Measurements from ENCODE around the gene ARHGAP20. TPM values are rescaled to one million over a fixed set of nuclear protein-coding genes. Genes with fewer than 3 reads are reported as not detected.

ARHGAP20 gene
- under 1 TPM; 0.11 to 0.14 TPM for total RNA-seq

GRCh38 chr11:110711776-110712658, at the start of gene ARHGAP20:
TSS of gene ARHGAP20 (minus strand) at chr11:110712437. CDS start at chr11:110712231, 206 bp downstream.
- DNase-seq (peak; percentile 69), ATAC-seq (ENCODE audit: low read depth) (peak; percentile 93)
- peaks cover 55% of the 10 kb centered on the region for H3K27me3 Mint-ChIP-seq
- H3K9me3 Mint-ChIP-seq: no peaks in the 10 kb centered on the region
- peaks cover 9% of the 10 kb centered on the region for H3K4me1 Mint-ChIP-seq
- H3K27ac Mint-ChIP-seq: no peak within 1 kb of the TSS
- H3K36me3 Mint-ChIP-seq: no peaks in the 10 kb centered on the region
- POLR2A ChIA-PET: no interaction called here
- peak within 1 kb of the TSS; percentile 67 for H3K4me3 Mint-ChIP-seq

- H3K4me3 Mint-ChIP-seq: no peak overlapping the region
- no peaks in the 10 kb centered on the region for H3K9me3 Mint-ChIP-seq
- DNase-seq: no peak
- H3K27me3 Mint-ChIP-seq: peaks cover 13% of the 10 kb centered on the region
- H3K4me1 Mint-ChIP-seq: no peaks in the 10 kb centered on the region
- POLR2A ChIA-PET: no interaction called here
- H3K27ac Mint-ChIP-seq: no peak overlapping the region
- H3K36me3 Mint-ChIP-seq: no peaks in the 10 kb centered on the region
- ATAC-seq (ENCODE audit: low read depth): no peak
Observed at GRCh38 chr11:110761991-110762390, 49.8 kb upstream of the ARHGAP20 start.

- DNase-seq (no peak), ATAC-seq (ENCODE audit: low read depth) (no peak)
- peaks cover 13% of the 10 kb centered on the region for H3K27me3 Mint-ChIP-seq
- H3K4me3 Mint-ChIP-seq: no peak overlapping the region
- POLR2A ChIA-PET: no interaction called here
- H3K27ac Mint-ChIP-seq: no peak overlapping the region
- no peaks in the 10 kb centered on the region for H3K4me1 Mint-ChIP-seq
- H3K36me3 Mint-ChIP-seq: no peaks in the 10 kb centered on the region
- no peaks in the 10 kb centered on the region for H3K9me3 Mint-ChIP-seq
Observed at GRCh38 chr11:110761131-110761530, 48.9 kb upstream of the ARHGAP20 start.

- peaks cover 9% of the 10 kb centered on the region for H3K27me3 Mint-ChIP-seq
- H3K4me3 Mint-ChIP-seq: no peak overlapping the region
- no peak overlapping the region for H3K27ac Mint-ChIP-seq
- H3K9me3 Mint-ChIP-seq: no peaks in the 10 kb centered on the region
- no peaks in the 10 kb centered on the region for H3K36me3 Mint-ChIP-seq
- ATAC-seq (ENCODE audit: low read depth) (no peak), DNase-seq (no peak)
- H3K4me1 Mint-ChIP-seq: no peaks in the 10 kb centered on the region
- POLR2A ChIA-PET: no interaction called here
Observed at GRCh38 chr11:110759972-110760381, 47.7 kb upstream of the ARHGAP20 start.

GRCh38 chr11:110757962-110758755, 45.9 kb upstream of the ARHGAP20 start:
- ATAC-seq (ENCODE audit: low read depth): no peak
- peaks cover 6% of the 10 kb centered on the region for H3K27me3 Mint-ChIP-seq
- H3K27ac Mint-ChIP-seq: no peak overlapping the region
- POLR2A ChIA-PET: no interaction called here
- DNase-seq: no peak
- H3K4me1 Mint-ChIP-seq: no peaks in the 10 kb centered on the region
- H3K9me3 Mint-ChIP-seq: peaks cover under 1% of the 10 kb centered on the region
- H3K4me3 Mint-ChIP-seq: no peak overlapping the region
- H3K36me3 Mint-ChIP-seq: no peaks in the 10 kb centered on the region

- peaks cover 11% of the 10 kb centered on the region for H3K27me3 Mint-ChIP-seq
- DNase-seq (no peak), ATAC-seq (ENCODE audit: low read depth) (no peak)
- no peaks in the 10 kb centered on the region for H3K4me1 Mint-ChIP-seq
- POLR2A ChIA-PET: no interaction called here
- H3K27ac Mint-ChIP-seq: no peak overlapping the region
- H3K36me3 Mint-ChIP-seq: no peaks in the 10 kb centered on the region
- peaks cover 2% of the 10 kb centered on the region for H3K9me3 Mint-ChIP-seq
- no peak overlapping the region for H3K4me3 Mint-ChIP-seq
Observed at GRCh38 chr11:110757066-110757465, 44.8 kb upstream of the ARHGAP20 start.

GRCh38 chr11:110755941-110756340, 43.7 kb upstream of the ARHGAP20 start:
- H3K36me3 Mint-ChIP-seq: no peaks in the 10 kb centered on the region
- no peaks in the 10 kb centered on the region for H3K4me1 Mint-ChIP-seq
- peaks cover 4% of the 10 kb centered on the region for H3K9me3 Mint-ChIP-seq
- no peak for ATAC-seq (ENCODE audit: low read depth)
- no peak for DNase-seq
- H3K4me3 Mint-ChIP-seq: no peak overlapping the region
- peaks cover 16% of the 10 kb centered on the region for H3K27me3 Mint-ChIP-seq
- no peak overlapping the region for H3K27ac Mint-ChIP-seq
- POLR2A ChIA-PET: no interaction called here

GRCh38 chr11:110752890-110753289, 40.7 kb upstream of the ARHGAP20 start:
- Mint-ChIP-seq H3K9me3 (peaks cover 4% of the 10 kb centered on the region), H3K27ac (no peak overlapping the region), H3K4me1 (no peaks in the 10 kb centered on the region), H3K4me3 (no peak overlapping the region), H3K27me3 (peaks cover 15% of the 10 kb centered on the region), H3K36me3 (no peaks in the 10 kb centered on the region)
- POLR2A ChIA-PET: no interaction called here
- no peak for ATAC-seq (ENCODE audit: low read depth)
- DNase-seq: no peak

- Mint-ChIP-seq H3K36me3 (no peaks in the 10 kb centered on the region), H3K4me1 (no peaks in the 10 kb centered on the region), H3K4me3 (no peak overlapping the region), H3K27ac (no peak overlapping the region), H3K27me3 (peaks cover 15% of the 10 kb centered on the region), H3K9me3 (peaks cover 7% of the 10 kb centered on the region)
- POLR2A ChIA-PET: no interaction called here
- ATAC-seq (ENCODE audit: low read depth) (no peak), DNase-seq (no peak)
Observed at GRCh38 chr11:110750100-110750499, 37.9 kb upstream of the ARHGAP20 start.

- POLR2A ChIA-PET: no interaction called here
- ATAC-seq (ENCODE audit: low read depth): no peak
- Mint-ChIP-seq H3K4me1 (no peaks in the 10 kb centered on the region), H3K9me3 (peaks cover 5% of the 10 kb centered on the region), H3K27ac (no peak overlapping the region), H3K4me3 (no peak overlapping the region), H3K27me3 (peaks cover 9% of the 10 kb centered on the region), H3K36me3 (no peaks in the 10 kb centered on the region)
- no peak for DNase-seq
Observed at GRCh38 chr11:110747531-110747930, 35.3 kb upstream of the ARHGAP20 start.

GRCh38 chr11:110738641-110739040, 26.4 kb upstream of the ARHGAP20 start:
- Mint-ChIP-seq H3K4me1 (no peaks in the 10 kb centered on the region), H3K27ac (no peak overlapping the region), H3K4me3 (no peak overlapping the region), H3K27me3 (peaks cover 13% of the 10 kb centered on the region), H3K9me3 (no peaks in the 10 kb centered on the region), H3K36me3 (no peaks in the 10 kb centered on the region)
- no peak for DNase-seq
- POLR2A ChIA-PET: no interaction called here
- no peak for ATAC-seq (ENCODE audit: low read depth)

- Mint-ChIP-seq H3K9me3 (no peaks in the 10 kb centered on the region), H3K27me3 (peaks cover 15% of the 10 kb centered on the region), H3K4me1 (no peaks in the 10 kb centered on the region), H3K4me3 (no peak overlapping the region), H3K27ac (no peak overlapping the region), H3K36me3 (no peaks in the 10 kb centered on the region)
- no peak for ATAC-seq (ENCODE audit: low read depth)
- POLR2A ChIA-PET: no interaction called here
- DNase-seq: no peak
Observed at GRCh38 chr11:110737593-110737992, 25.4 kb upstream of the ARHGAP20 start.

- no peak overlapping the region for H3K27ac Mint-ChIP-seq
- ATAC-seq (ENCODE audit: low read depth): no peak
- no peaks in the 10 kb centered on the region for H3K36me3 Mint-ChIP-seq
- H3K4me3 Mint-ChIP-seq: no peak overlapping the region
- POLR2A ChIA-PET: no interaction called here
- DNase-seq: no peak
- no peaks in the 10 kb centered on the region for H3K4me1 Mint-ChIP-seq
- no peaks in the 10 kb centered on the region for H3K9me3 Mint-ChIP-seq
- peaks cover 18% of the 10 kb centered on the region for H3K27me3 Mint-ChIP-seq
Observed at GRCh38 chr11:110736171-110736553, 23.9 kb upstream of the ARHGAP20 start.
